Activated naive CD4-positive, alpha-beta T cell (primary cell): ENCODE data around the gene KRTAP19-5.
"Not testable (repeated sequence)": the region's sequence is repeated elsewhere in the genome, so short reads cannot be mapped to it uniquely, and the experiment has no call there.

Experiments
- DNase-seq, 4 experiments: peaks; one replicate each; lab custom pipeline; 2025; lab: John Stamatoyannopoulos, UW

The KRTAP19-5 gene

DNA sequence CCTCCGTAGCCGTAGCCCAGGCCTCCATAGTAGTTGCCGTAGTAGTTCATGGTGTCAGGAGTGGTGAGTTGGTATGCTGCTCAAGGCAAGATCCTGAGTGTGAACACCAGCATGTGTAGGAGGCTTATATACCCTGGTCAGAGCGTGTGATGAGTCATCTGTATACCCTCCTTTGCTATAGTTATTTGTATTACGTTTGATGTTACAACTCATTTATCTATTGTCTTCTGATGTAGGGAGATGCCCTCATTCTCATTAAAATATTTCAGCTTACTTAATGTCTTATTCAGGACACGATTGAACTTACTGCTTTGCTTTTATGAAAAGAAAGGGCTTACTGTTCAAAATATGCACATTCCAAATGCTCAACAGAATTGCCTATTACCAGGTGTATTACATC, at the start of gene KRTAP19-5:
TSS of gene KRTAP19-5 (minus strand) at position 101 of the 400 bp plus-strand sequence. CDS start at position 50, 51 bp downstream.
- DNase-seq: no peak

- DNase-seq: no peak
These were observed 39.8 kb upstream of the KRTAP19-5 start, which contains the start of gene KRTAP19-6 for GRCh38 chr21:30541764-30542163. TSS of gene KRTAP19-6 (minus strand) at chr21:30541864. CDS start at chr21:30541833, 31 bp downstream.

DNA sequence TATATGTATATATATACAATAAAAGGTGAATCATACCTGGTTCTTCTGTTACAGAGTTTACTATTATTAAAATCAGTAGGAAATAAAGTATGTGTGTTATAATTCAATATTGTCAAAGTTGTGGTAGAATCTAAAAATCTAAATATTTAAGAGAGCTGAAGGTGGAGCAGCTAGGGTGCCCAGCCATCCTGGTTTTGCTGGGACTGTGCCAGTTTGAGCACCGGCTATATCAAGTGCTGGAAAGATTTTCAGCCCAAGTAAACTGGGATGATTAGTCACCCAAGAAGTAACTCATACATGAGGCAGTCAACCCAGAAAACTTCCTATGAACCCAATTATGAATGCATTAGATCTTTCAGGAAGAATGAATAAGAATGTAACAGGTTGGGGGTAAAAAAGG, 16.9 kb upstream of the KRTAP19-5 start:
- no peak for DNase-seq

GRCh38 chr21:30515681-30516080, 13.7 kb upstream of the KRTAP19-5 start:
- no peak for DNase-seq

DNA sequence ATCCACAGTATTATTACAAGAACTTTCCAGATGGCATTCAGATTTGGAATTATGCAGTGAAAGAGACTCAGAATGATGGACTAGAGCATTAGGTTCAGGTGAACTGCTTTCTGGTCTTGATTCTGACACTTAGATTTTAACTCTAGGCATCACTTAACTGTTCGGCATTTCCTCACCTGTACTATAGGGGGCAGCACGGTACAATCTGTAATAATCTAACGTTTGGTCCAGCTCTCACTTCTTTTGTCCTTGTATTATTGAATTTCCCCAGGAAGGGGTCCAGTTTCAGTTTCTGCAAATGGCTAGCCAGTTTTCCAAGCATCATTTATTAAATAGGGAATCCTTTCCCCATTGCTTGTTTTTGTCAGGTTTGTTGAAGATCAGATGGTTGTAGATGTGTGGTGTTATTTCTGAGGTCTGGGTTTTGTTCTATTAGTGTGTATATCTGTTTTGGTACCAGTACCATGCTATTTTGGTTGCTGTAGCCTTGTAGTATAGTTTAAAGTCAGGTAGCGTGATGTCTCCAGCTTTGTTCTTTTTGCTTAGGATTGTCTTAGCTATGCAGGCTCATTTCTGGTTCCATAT, 3.8 kb upstream of the KRTAP19-5 start:
- DNase-seq: not testable (repeated sequence)

GRCh38 chr21:30497065-30497464, 4.9 kb downstream of the KRTAP19-5 start, which contains the start of gene KRTAP19-4:
TSS of gene KRTAP19-4 (minus strand) at chr21:30497165. CDS start at chr21:30497110, 55 bp downstream.
- no peak for DNase-seq

DNA sequence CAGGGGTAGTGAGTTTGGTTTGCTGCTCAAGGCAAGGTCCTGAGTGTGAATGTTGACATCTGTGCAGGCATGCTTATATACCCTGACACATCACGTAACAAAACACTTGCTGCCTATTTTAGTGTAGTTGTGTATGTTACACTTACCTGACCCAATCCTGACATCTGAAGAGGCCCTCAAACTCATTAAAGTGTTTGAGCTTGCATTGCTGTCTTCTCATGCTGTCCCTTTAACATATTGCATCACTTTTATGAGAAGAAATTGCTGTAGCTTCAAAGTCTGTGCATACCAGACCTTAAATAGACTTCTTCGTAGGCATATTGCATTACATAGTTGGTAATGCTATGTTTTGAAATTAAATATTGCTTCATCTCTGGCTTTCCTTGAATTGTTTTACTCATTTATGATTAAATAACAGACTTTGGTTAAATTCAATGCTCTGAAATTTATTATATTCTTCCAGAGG, 9.9 kb downstream of the KRTAP19-5 start, which contains the start of gene KRTAP19-3:
TSS of gene KRTAP19-3 (minus strand) at position 51 of the 466 bp plus-strand sequence. CDS start 56 bp downstream, outside the sequence.
- no peak for DNase-seq

DNA sequence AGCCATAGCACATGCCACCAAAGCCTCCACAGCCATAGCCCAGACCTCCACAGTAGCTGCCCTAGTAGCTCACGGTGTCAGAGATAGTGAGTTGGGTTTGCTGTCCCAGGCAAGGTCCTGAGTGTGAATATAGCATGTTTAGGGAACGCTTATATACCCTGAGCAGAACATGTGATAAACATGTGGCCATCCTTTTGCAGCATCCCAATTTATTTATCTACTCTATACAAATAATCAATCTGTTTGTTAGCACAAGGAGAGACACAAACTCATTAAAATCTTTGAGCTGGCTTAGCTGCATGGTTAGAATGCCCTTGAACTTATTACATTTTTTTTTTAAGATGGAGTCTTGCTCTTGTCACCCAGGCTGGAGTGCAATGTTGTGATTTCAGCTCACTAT, 14.6 kb downstream of the KRTAP19-5 start, which contains the start of gene KRTAP19-2:
TSS of gene KRTAP19-2 (minus strand) at position 101 of the 400 bp plus-strand sequence. CDS start at position 13, 88 bp downstream.
- no peak for DNase-seq

- DNase-seq: no peak
These were observed 15.8 kb downstream of the KRTAP19-5 start for GRCh38 chr21:30486180-30486579.

DNA sequence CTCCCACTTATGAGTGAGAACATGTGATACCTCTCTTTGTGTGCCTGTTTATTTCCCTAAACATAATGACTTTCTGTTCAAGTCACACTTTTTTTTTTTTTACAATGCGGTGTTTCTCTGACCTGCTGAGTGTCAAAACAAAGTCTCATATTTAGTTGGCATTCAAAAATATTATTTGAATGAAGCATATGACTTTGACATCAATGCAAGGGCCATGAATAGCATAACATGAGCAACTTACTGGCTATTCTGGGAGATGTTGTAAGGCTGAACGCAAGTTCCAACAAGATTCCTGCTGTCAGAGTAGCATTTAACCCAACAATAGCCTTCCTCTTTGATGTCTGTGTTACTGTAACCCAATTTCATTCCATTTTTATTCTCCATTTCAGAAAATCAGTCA, 19.8 kb downstream of the KRTAP19-5 start:
- DNase-seq: no peak

DNA sequence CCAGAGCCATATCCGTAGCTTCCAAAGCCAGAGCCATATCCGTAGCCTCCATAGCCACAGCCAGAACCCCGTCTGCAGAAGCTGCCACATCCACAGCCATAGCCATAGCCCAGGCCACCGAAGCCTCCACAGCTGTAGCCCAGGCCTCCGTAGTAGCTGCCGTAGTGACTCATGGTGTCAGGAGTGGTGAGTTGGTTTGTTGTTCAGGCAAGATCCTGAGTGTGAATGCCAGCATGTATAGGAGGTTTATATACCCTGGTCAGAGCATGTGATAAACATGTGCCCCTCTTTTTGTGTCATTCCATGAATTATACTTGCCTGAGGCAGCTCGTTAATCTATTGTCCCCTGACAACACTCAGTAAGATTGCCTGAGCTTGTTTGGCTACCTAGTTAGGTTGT, 21.8 kb downstream of the KRTAP19-5 start, which contains the start of gene KRTAP19-1:
TSS of gene KRTAP19-1 (minus strand) at position 223 of the 400 bp plus-strand sequence. CDS start at position 173, 50 bp downstream.
- DNase-seq: no peak

DNA sequence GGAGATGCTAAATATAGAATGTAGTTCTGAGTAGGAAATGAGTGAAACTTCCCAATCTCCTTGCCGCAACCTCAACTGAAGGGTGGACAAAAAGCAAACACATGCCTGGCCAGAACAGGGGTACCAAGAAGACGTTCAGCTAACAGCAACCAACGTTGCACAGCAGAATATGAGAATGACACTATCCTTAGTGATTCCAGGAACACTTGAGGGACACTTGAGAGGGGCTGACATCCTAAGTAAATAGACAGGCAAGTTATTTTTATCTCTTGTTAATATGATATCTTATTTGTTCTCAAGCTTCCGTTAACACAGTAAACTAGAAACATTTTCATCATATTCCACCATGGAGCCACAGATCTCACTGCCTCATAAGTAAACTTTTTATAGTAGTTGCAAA, 22.7 kb downstream of the KRTAP19-5 start:
- DNase-seq: no peak

DNA sequence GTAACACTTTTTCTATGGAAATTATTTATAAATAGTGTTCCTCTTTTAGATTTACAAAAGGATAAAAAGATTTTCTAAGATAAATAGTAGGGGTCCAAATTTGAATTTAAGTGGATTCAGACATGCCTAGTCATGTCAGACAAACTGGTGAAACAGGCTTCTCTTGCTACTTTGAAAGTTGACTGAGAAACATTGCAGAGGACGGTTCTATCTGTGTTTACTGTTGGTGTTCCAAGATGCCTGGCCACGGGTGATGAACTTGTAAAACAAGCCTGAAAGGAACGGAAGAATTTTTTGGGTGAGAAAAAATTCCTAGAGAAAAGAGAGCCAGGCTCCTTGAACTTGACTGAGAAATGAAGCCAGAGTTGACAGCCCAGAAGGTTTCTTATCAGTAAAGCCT, 23.9 kb downstream of the KRTAP19-5 start:
- DNase-seq: no peak

DNA sequence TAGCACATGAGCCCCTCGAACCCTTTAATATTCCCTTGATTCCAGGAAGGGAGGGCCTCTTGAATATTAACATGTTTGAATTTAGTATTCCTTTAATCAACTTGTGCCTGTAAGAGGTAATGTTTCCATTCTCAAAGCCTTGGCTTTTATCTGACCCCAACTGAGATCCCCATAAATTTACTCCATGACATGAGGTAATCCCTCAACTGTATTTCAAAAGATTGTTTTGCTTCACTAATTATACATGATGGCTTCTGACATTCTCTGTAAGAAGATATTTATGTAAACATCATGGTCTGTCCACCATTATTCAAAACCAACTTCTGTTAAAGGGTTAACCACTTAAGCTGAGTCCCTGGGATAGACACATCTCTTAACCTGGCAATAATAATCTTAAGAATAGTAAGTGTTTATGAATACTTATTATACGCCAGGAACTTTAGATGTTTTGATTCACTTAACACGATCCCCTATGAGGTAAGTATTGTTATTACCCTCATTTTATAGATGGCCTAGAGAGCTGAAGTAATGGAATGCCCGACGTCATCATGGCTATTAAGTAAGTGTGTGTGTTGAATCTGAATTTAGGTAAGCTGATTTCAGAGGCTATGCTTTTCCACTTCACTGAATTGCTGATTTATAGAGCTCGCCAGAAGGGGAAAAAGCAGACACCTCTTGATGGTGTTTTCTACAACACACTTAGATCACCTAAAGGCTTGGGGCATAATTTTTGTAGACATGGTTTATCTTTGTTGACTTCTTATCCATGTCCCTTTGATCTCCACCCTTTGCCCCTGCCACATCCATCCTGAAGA, 32.8 kb downstream of the KRTAP19-5 start:
- no peak for DNase-seq

GRCh38 chr21:30463713-30464112, 38.2 kb downstream of the KRTAP19-5 start:
- DNase-seq: no peak
